A673 (cell line): ENCODE data around the gene TMEM54.

Experiments
- EZH2 ChIP-seq: fragments of 200-600 bp; sonication (generic); IDR thresholded peaks from 2 replicates; pipeline ENCODE4 v1.6.1; 2017; ENCODE audit warnings: borderline replicate concordance, low read depth, mild to moderate bottlenecking, mixed read lengths, antibody characterized with exemption, low read length; ENCODE audit not compliant: poor library complexity, severe bottlenecking
- TF ChIP-seq, protein P1 (sequence below): fragments of 300-800, 200-600 bp; sonication (generic); conservative IDR thresholded peaks from 2 replicates; pipeline ENCODE4 v1.5.1; 2017; ENCODE audit warnings: low read depth, mild to moderate bottlenecking, antibody characterized with exemption, low read length, moderate library complexity, mixed read lengths

DNA sequence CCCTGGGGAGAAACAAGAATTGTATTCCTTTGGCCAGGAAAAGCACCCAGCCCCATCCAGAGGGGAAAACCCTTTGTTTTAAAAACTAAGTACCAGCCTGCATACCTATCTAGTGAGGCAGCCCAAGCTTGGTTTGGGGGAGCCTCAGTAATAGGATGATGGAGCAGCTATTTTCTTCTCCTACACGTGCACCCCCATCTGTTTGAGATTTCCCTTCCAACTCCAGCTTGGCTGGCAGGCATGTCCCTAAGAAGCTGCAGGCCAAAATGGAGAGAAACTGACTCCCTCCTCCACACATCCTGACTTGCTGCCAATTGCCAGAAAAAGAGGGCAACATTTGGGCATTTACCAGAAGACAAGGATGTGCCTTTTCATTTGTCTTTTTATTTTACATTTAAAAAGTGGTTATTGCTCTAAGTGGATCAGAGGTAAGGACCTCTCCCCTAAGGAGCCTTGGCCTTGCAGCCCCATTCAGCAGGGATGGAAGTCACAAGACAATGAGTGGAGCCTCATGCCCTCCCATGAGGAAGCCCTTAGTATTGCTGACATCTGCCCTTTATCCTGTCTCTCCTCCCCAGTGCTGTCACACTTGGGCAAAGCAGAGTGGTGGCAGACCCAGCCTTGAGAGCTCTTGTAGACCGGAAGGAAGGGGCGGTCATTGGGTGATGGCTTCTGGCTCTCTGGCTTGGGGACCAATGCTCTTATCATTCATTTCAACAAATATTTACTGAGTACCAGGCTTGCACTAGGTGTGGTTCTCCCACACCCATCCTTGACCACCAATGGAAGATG is 39.1 kb downstream of the TMEM54 start:
- TF ChIP-seq, protein P1, sequence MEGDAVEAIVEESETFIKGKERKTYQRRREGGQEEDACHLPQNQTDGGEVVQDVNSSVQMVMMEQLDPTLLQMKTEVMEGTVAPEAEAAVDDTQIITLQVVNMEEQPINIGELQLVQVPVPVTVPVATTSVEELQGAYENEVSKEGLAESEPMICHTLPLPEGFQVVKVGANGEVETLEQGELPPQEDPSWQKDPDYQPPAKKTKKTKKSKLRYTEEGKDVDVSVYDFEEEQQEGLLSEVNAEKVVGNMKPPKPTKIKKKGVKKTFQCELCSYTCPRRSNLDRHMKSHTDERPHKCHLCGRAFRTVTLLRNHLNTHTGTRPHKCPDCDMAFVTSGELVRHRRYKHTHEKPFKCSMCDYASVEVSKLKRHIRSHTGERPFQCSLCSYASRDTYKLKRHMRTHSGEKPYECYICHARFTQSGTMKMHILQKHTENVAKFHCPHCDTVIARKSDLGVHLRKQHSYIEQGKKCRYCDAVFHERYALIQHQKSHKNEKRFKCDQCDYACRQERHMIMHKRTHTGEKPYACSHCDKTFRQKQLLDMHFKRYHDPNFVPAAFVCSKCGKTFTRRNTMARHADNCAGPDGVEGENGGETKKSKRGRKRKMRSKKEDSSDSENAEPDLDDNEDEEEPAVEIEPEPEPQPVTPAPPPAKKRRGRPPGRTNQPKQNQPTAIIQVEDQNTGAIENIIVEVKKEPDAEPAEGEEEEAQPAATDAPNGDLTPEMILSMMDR = no peak
- TF ChIP-seq EZH2 = no peak
